ENCODE measurements around the gene CCDC6. TPM values are rescaled to one million over a fixed set of nuclear protein-coding genes. Genes with fewer than 3 reads are reported as not detected.

Gene CCDC6
- total RNA-seq, 1 experiment from 2014 or later: 116 TPM

DNA sequence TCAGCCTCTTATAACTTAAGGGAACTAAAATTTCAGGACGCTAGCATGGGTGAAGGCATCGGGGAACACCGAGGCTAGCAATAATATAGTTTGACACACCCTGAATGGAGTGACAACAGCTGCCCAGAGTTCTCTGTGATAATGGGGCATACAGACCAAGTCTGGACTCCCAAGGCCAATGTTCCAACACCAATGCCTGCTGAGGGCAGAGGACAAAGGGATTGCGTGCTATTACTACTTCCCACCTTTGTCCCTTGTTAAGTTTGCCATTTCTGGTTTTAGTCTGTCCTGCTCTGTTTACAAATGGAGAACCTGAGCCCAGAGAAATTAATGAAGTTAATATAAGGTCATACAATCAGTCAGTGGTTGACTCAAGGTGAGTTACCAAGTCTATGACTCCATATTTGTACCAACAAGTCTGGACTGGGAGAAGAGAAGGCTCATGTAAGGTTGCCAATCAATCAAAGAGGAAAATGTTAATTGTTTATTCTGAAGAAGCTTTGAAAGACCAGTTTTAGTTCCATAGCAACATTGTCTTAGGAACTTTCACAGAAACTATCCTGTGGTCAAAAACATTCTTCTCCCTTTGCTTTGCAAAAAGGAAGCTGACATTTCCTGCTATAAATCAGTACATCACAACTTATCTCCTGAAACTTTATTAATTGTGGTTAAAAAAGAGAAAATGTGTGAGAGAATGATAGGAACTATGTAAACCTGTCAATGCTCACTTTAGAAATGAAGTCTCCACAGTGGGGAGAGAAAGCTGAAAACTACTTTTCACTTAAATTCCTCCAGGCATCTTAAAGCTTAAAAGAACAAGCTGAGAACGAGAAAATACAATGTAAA, 74.5 kb downstream of the CCDC6 start:
- no peak overlapping the region for H3K27ac Mint-ChIP-seq (ENCODE audit: unreplicated experiment)

DNA sequence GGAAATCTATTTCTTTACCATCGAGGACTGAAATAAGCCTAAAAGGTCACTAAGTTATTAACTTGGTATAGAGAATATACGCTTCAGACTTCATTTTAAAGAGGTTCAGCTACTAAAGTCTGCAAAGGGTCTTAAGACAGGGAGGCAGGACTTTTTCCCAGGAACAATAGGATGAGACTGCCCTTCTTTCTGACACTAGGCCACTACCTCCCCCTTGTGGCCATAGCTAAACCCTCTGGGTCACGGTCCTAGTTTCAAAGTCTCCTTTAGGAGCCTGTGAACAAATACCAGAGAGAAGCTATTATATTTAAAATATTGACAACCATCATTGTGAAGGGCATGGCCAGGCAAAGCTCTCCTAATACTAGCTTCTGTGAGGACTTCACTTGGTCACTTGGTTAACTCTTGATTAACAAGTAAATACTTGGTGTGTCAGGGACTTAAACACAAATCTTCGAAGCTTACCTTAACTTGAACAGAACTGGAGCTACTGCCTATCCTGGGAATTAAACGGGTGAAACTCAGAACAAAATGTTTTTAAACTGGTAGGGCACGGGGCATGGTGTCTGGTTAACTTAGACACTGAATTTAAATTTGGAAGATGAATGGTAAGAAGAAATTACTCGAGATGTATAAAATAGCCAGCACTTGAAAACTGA, 75.6 kb downstream of the CCDC6 start:
- intact Hi-C loops (cut with micrococcal nuclease; ENCODE audit: unreplicated experiment): loop anchor here (1.0 kb wide), 4 partner anchors 76 to 218 kb away; partner anchors contain the start of gene CCDC6

More for the DNA sequence above, 74.5 kb downstream of the CCDC6 start:
- H3K27me3 Mint-ChIP-seq (ENCODE audit: insufficient read depth, unreplicated experiment): no peaks in the 10 kb centered on the region
- no peak for DNase-seq
- Histone ChIP-seq H3K36me3 (ENCODE audit: control insufficient read depth, insufficient read depth, low read length) (no peaks in the 10 kb centered on the region), H3K4me1 (no peaks in the 10 kb centered on the region; the same call in 1 of the 2 replicates), H3K4me3 (ENCODE audit: low read depth, low read length) (no peak overlapping the region), H3K27me3 (replicated peaks; ENCODE audit: control insufficient read depth, insufficient read depth, low read length) (no peaks in the 10 kb centered on the region), H3K9me3 (no peaks in the 10 kb centered on the region)
- ChIA-PET CTCF (interaction anchor here (1.3 to 1.5 kb wide), 3 partner anchors 23 to 74 kb away, joined by 4 to 6 read pairs (median 6); partner anchors contain the start of gene CCDC6), POLR2A (no interaction called here)
- intact Hi-C loops (cut with micrococcal nuclease; ENCODE audit: unreplicated experiment): no loop called here
- H3K4me1 Mint-ChIP-seq (ENCODE audit: low read depth, unreplicated experiment): peaks cover 8% of the 10 kb centered on the region
- no TSS peak for BruUV-seq (replicated peaks)
- peaks cover 32% of the 10 kb centered on the region for H3K36me3 Mint-ChIP-seq (ENCODE audit: insufficient read depth, unreplicated experiment)
- H3K4me3 Mint-ChIP-seq (ENCODE audit: unreplicated experiment): no peak overlapping the region
- no peaks in the 10 kb centered on the region for H3K9me3 Mint-ChIP-seq (ENCODE audit: unreplicated experiment)
- TF ChIP-seq, protein P1, sequence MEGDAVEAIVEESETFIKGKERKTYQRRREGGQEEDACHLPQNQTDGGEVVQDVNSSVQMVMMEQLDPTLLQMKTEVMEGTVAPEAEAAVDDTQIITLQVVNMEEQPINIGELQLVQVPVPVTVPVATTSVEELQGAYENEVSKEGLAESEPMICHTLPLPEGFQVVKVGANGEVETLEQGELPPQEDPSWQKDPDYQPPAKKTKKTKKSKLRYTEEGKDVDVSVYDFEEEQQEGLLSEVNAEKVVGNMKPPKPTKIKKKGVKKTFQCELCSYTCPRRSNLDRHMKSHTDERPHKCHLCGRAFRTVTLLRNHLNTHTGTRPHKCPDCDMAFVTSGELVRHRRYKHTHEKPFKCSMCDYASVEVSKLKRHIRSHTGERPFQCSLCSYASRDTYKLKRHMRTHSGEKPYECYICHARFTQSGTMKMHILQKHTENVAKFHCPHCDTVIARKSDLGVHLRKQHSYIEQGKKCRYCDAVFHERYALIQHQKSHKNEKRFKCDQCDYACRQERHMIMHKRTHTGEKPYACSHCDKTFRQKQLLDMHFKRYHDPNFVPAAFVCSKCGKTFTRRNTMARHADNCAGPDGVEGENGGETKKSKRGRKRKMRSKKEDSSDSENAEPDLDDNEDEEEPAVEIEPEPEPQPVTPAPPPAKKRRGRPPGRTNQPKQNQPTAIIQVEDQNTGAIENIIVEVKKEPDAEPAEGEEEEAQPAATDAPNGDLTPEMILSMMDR (IDR thresholded peaks at IDR 0.05; ENCODE audit: insufficient read depth in 1 of 2, low read depth in 1 of 2, low read length in 1 of 2, severe bottlenecking in 1 of 2, unreplicated experiment in 1 of 2): no peak

DNA sequence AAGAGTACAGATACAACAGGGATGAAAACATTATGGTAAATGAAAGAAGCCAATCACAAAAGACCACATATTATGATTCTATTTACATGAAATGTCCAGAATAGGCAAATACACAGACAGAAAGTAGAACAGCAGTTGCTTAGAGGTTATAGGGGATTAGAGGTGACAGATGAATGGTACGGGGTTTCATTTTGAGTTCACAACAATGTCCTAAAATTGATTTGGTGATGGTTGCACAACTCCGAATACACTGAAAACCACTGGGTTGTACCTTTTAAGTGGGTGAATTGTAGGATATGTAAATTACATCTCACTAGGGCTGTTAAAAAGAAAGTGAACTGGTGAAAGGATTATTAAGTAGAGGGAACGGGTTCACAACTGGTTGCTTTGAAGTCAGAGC, 76.8 kb downstream of the CCDC6 start:
- H3K4me1 Mint-ChIP-seq (ENCODE audit: low read depth, unreplicated experiment): no peaks in the 10 kb centered on the region
- Histone ChIP-seq H3K36me3 (ENCODE audit: control insufficient read depth, insufficient read depth, low read length) (peaks cover 1% of the 10 kb centered on the region; the same call in 1 of the 2 replicates), H3K4me3 (ENCODE audit: low read depth, low read length) (no peak overlapping the region), H3K27me3 (replicated peaks; ENCODE audit: control insufficient read depth, insufficient read depth, low read length) (no peaks in the 10 kb centered on the region), H3K4me1 (no peaks in the 10 kb centered on the region), H3K9me3 (no peaks in the 10 kb centered on the region)
- CTCF ChIA-PET: no interaction called here
- peaks cover 32% of the 10 kb centered on the region for H3K36me3 Mint-ChIP-seq (ENCODE audit: insufficient read depth, unreplicated experiment)
- H3K27ac Mint-ChIP-seq (ENCODE audit: unreplicated experiment): no peak overlapping the region
- POLR2A ChIA-PET: no interaction called here
- no peak for DNase-seq
- intact Hi-C loops (cut with micrococcal nuclease; ENCODE audit: unreplicated experiment): no loop called here
- H3K27me3 Mint-ChIP-seq (ENCODE audit: insufficient read depth, unreplicated experiment): no peaks in the 10 kb centered on the region
- no peak overlapping the region for H3K4me3 Mint-ChIP-seq (ENCODE audit: unreplicated experiment)
- TF ChIP-seq, protein P1 (IDR thresholded peaks at IDR 0.05; ENCODE audit: insufficient read depth in 1 of 2, low read depth in 1 of 2, low read length in 1 of 2, severe bottlenecking in 1 of 2, unreplicated experiment in 1 of 2): no peak
- BruUV-seq (replicated peaks): no TSS peak
- H3K9me3 Mint-ChIP-seq (ENCODE audit: unreplicated experiment): no peaks in the 10 kb centered on the region

More for the DNA sequence above, 75.6 kb downstream of the CCDC6 start:
- no peaks in the 10 kb centered on the region; the same call in 1 of the 2 replicates for H3K4me1 ChIP-seq
- TF ChIP-seq, protein P1 (IDR thresholded peaks at IDR 0.05; ENCODE audit: insufficient read depth in 1 of 2, low read depth in 1 of 2, low read length in 1 of 2, severe bottlenecking in 1 of 2, unreplicated experiment in 1 of 2): peak; percentile 91 to 98
- peak; percentile 68 to 79 for DNase-seq
- H3K27me3 ChIP-seq (replicated peaks; ENCODE audit: control insufficient read depth, insufficient read depth, low read length): no peaks in the 10 kb centered on the region
- H3K9me3 ChIP-seq: no peaks in the 10 kb centered on the region
- CTCF ChIA-PET: interaction anchor here (0.6 to 1.4 kb wide), 29 partner anchors 9 to 549 kb away, joined by 3 to 25 read pairs (median 4); partner anchors contain the start of genes CCDC6 and SLC16A9
- TSS peak; percentile 20 for BruUV-seq (replicated peaks)
- H3K36me3 Mint-ChIP-seq (ENCODE audit: insufficient read depth, unreplicated experiment): peaks cover 32% of the 10 kb centered on the region
- H3K36me3 ChIP-seq (ENCODE audit: control insufficient read depth, insufficient read depth, low read length): peaks cover 1% of the 10 kb centered on the region; the same call in 1 of the 2 replicates
- H3K9me3 Mint-ChIP-seq (ENCODE audit: unreplicated experiment): no peaks in the 10 kb centered on the region
- H3K4me1 Mint-ChIP-seq (ENCODE audit: low read depth, unreplicated experiment): peaks cover 7% of the 10 kb centered on the region
- H3K4me3 Mint-ChIP-seq (ENCODE audit: unreplicated experiment): no peak overlapping the region
- POLR2A ChIA-PET: no interaction called here
- H3K27ac Mint-ChIP-seq (ENCODE audit: unreplicated experiment): no peak overlapping the region
- no peaks in the 10 kb centered on the region for H3K27me3 Mint-ChIP-seq (ENCODE audit: insufficient read depth, unreplicated experiment)
- no peak overlapping the region for H3K4me3 ChIP-seq (ENCODE audit: low read depth, low read length)

Data from Caco-2 (cell line).